Sigmoid colon (tissue), 7 donors: ENCODE data around the gene TIAM1. TPM values are rescaled to one million over a fixed set of nuclear protein-coding genes. Genes with fewer than 3 reads are reported as not detected.

Experiments used
- DNase-seq: peaks from one replicate; pipeline ENCODE4 v3.0.0-alpha.2; 2019
- H3K27ac ChIP-seq, 4 donors: fragments of 200-600 bp; sonication (generic); one replicate each; pipeline ENCODE4 v1.5.1; 2016 to 2019; ENCODE audit warnings: mild to moderate bottlenecking in 1 of 4
- H3K27me3 ChIP-seq, 3 donors: fragments of 200-600 bp; sonication (generic); one replicate each; pipeline ENCODE4 v1.5.1; 2019; ENCODE audit warnings: mild to moderate bottlenecking in 1 of 3
- H3K36me3 ChIP-seq, 4 donors: fragments of 200-600 bp; sonication (generic); one replicate each; pipeline ENCODE4 v1.5.1; 2016 to 2019
- H3K4me1 ChIP-seq, 4 donors: fragments of 200-600 bp; sonication (generic); one replicate each; pipeline ENCODE4 v1.5.1; 2017 to 2019
- H3K4me3 ChIP-seq, 4 donors: fragments of 200-600 bp; sonication (generic); one replicate each; pipeline ENCODE4 v1.5.1; 2017 to 2019; ENCODE audit warnings: mild to moderate bottlenecking in 2 of 4, moderate library complexity in 1 of 4
- H3K9me3 ChIP-seq, 4 donors: fragments of 200-600 bp in 3 of 4; sonication (generic) in 3 of 4; one replicate each; pipeline versions ENCODE4 v1.5.1 to v1.6.1; 2013 to 2019
- CTCF ChIP-seq, 4 experiments: fragments of 450-650 bp in 3 of 4; fragments of 200-600 bp in 1 of 4; IDR thresholded peaks; one replicate each; pipeline ENCODE4 v1.5.1; 2016 to 2019; ENCODE audit warnings: antibody characterized with exemption in 4 of 4, mild to moderate bottlenecking in 3 of 4, moderate library complexity in 2 of 4
- EP300 ChIP-seq, 4 donors: sonication (generic); formaldehyde crosslinking; IDR thresholded peaks; one replicate each; pipeline ENCODE4 v1.6.1; 2017; ENCODE audit warnings: antibody characterized with exemption in 4 of 4
- POLR2A ChIP-seq, 2 donors: fragments of 450-650 bp; IDR thresholded peaks; one replicate each; pipeline ENCODE4 v1.6.1; 2016; ENCODE audit warnings: antibody characterized with exemption in 2 of 2, mild to moderate bottlenecking in 2 of 2, moderate library complexity in 2 of 2
- POLR2AphosphoS5 ChIP-seq, 4 donors: sonication (generic); formaldehyde crosslinking; IDR thresholded peaks; one replicate each; pipeline ENCODE4 v1.6.1; 2017; ENCODE audit warnings: antibody characterized with exemption in 4 of 4
- WGBS, 2 donors: extraction: QIAGEN DNeasy Blood & Tissue Kit; methylation state at CpG; one replicate each; pipeline ENCODE4 v1.1.7; 2013; 5-methylcytosine and 5-hydroxymethylcytosine counted together
- intact Hi-C: fragments of 100-400 bp; cut with DNase I; formaldehyde crosslinking; loops from one replicate; pipeline ENCODE4 v1.15.1; 2023
- polyA plus RNA-seq, 3 donors: library from polyadenylated mRNA; stranded (reverse); fragments of 200-250 nt; gene quantifications; one replicate each; pipeline ENCODE4 v1.2.3, GENCODE V29; 2013
- total RNA-seq, 4 donors: library from RNA; depleted of rRNA; stranded (reverse); fragments of >200 nt; gene quantifications; one replicate each; pipeline ENCODE4 v1.1.0, GENCODE V29; 2016
- donor health status: healthy with polysubstance abuse.
- donor health status: Bipolar disorder and iron deficiency.
- donor health status: healthy.

TIAM1 gene
- total and polyA plus RNA-seq, 7 donors: 1.2 to 20.5 (median 8.6) TPM

- DNase-seq: peak; percentile 83
- Histone ChIP-seq H3K27ac (peak overlapping the region; percentile 20 to 70 (median 36)), H3K36me3 (no peaks in the 10 kb centered on the region), H3K4me1 (no peaks in the 10 kb centered on the region), H3K27me3 (no peaks in the 10 kb centered on the region), H3K9me3 (no peaks in the 10 kb centered on the region), H3K4me3 (no peak overlapping the region)
- intact Hi-C loops: no loop called here
- 59 to 85% methylated on average over 3 of the region's 3 CpGs for WGBS, 2 donors
- TF ChIP-seq POLR2AphosphoS5 (IDR thresholded peaks at IDR 0.05) (peak in 1 of 4 donors; percentile 32), POLR2A (IDR thresholded peaks at IDR 0.05) (no peak)
Measured at GRCh38 chr21:31201548-31201947, 142.5 kb downstream of the TIAM1 start.

- Histone ChIP-seq H3K27me3 (no peaks in the 10 kb centered on the region), H3K9me3 (no peaks in the 10 kb centered on the region), H3K4me1 (no peaks in the 10 kb centered on the region), H3K4me3 (no peak overlapping the region), H3K27ac (peak overlapping the region; percentile 20 to 70 (median 36)), H3K36me3 (no peaks in the 10 kb centered on the region)
- WGBS, 2 donors: 42 to 46% methylated on average over 2 of the region's 2 CpGs
- DNase-seq: no peak
- intact Hi-C loops: no loop called here
- TF ChIP-seq CTCF (IDR thresholded peaks at IDR 0.05) (no peak), POLR2AphosphoS5 (IDR thresholded peaks at IDR 0.05) (no peak), EP300 (IDR thresholded peaks at IDR 0.05) (no peak), POLR2A (IDR thresholded peaks at IDR 0.05) (no peak)
Measured at GRCh38 chr21:31201144-31201543, 142.9 kb downstream of the TIAM1 start.

- Histone ChIP-seq H3K4me3 (no peak overlapping the region), H3K9me3 (no peaks in the 10 kb centered on the region), H3K4me1 (no peaks in the 10 kb centered on the region), H3K27ac (no peak overlapping the region), H3K36me3 (no peaks in the 10 kb centered on the region), H3K27me3 (no peaks in the 10 kb centered on the region)
- TF ChIP-seq POLR2AphosphoS5 (IDR thresholded peaks at IDR 0.05): no peak
- peak; percentile 11 to 59 (median 42) for TF ChIP-seq CTCF (IDR thresholded peaks at IDR 0.05)
- no peak for TF ChIP-seq POLR2A (IDR thresholded peaks at IDR 0.05)
- TF ChIP-seq EP300 (IDR thresholded peaks at IDR 0.05): no peak
- intact Hi-C loops: loop anchor here (1.0 kb wide), 1 partner anchor 382 kb away; no protein-coding TSS in a partner anchor
- DNase-seq: no peak
- 52 to 57% methylated on average over 4 of the region's 4 CpGs for WGBS, 2 donors
Measured at GRCh38 chr21:31198575-31198974, 145.5 kb downstream of the TIAM1 start.

- Histone ChIP-seq H3K36me3 (no peaks in the 10 kb centered on the region), H3K27ac (no peak overlapping the region), H3K4me1 (no peaks in the 10 kb centered on the region), H3K27me3 (no peaks in the 10 kb centered on the region), H3K9me3 (no peaks in the 10 kb centered on the region), H3K4me3 (no peak overlapping the region)
- intact Hi-C loops: no loop called here
- TF ChIP-seq POLR2A (IDR thresholded peaks at IDR 0.05) (no peak), CTCF (IDR thresholded peaks at IDR 0.05) (no peak), POLR2AphosphoS5 (IDR thresholded peaks at IDR 0.05) (no peak), EP300 (IDR thresholded peaks at IDR 0.05) (no peak)
- 94 to 95% methylated on average over 2 of the region's 2 CpGs for WGBS, 2 donors
- DNase-seq: no peak
Measured at GRCh38 chr21:31196724-31197123, 147.3 kb downstream of the TIAM1 start.

- WGBS, 2 donors: 62 to 78% methylated on average over 5 of the region's 5 CpGs
- intact Hi-C loops: no loop called here
- no peak for DNase-seq
- Histone ChIP-seq H3K4me3 (no peak overlapping the region), H3K27me3 (no peaks in the 10 kb centered on the region), H3K4me1 (no peaks in the 10 kb centered on the region), H3K27ac (no peak overlapping the region), H3K36me3 (no peaks in the 10 kb centered on the region), H3K9me3 (no peaks in the 10 kb centered on the region)
- no peak for TF ChIP-seq EP300 (IDR thresholded peaks at IDR 0.05)
- TF ChIP-seq POLR2AphosphoS5 (IDR thresholded peaks at IDR 0.05): no peak
- TF ChIP-seq CTCF (IDR thresholded peaks at IDR 0.05): no peak
- TF ChIP-seq POLR2A (IDR thresholded peaks at IDR 0.05): no peak
Measured at GRCh38 chr21:31195334-31196015, 148.6 kb downstream of the TIAM1 start.
